ENCODE measurements around the gene RAD23A. TPM values are rescaled to one million over a fixed set of nuclear protein-coding genes. Genes with fewer than 3 reads are reported as not detected.

The RAD23A gene
- total RNA-seq, result 100 to 1,000 TPM; 138 to 218 (median 181) TPM

DNA sequence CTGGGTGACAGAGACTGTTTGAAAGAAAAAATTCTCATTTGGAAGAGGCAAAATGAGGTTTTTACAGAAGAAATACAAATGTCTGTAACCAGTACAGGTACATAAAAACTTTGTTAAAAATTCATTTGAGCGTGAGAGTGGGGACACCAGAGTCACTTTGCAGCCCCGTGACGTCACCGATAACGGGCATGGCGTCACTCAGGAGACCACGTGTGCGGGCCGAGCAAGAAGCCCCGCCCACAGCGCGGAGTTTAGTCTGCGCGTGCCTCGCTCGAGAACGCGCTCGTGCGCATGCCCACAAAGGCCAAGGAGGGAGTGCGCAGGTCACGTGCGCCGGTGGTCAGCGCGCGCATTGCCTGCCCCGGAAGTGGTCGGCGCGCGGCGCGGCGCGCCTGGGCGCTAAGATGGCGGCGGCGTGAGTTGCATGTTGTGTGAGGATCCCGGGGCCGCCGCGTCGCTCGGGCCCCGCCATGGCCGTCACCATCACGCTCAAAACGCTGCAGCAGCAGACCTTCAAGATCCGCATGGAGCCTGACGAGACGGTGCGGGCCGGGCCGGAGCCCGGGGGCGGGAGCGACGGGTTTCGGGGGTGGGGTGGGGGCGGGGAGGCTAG is at the start of gene RAD23A:
Gene RAD23A (plus strand): TSS at position 384 of the 613 bp plus-strand sequence. CDS start 87 bp downstream, at position 471.
- TF ChIP-seq EP300 (IDR thresholded peaks at IDR 0.05) (no peak), POLR2AphosphoS5 (IDR thresholded peaks at IDR 0.05) (peak; percentile 98 to 100), POLR2A (IDR thresholded peaks at IDR 0.05; ENCODE audit: low read depth) (peak; percentile 93)
- TF ChIP-seq, protein P1, sequence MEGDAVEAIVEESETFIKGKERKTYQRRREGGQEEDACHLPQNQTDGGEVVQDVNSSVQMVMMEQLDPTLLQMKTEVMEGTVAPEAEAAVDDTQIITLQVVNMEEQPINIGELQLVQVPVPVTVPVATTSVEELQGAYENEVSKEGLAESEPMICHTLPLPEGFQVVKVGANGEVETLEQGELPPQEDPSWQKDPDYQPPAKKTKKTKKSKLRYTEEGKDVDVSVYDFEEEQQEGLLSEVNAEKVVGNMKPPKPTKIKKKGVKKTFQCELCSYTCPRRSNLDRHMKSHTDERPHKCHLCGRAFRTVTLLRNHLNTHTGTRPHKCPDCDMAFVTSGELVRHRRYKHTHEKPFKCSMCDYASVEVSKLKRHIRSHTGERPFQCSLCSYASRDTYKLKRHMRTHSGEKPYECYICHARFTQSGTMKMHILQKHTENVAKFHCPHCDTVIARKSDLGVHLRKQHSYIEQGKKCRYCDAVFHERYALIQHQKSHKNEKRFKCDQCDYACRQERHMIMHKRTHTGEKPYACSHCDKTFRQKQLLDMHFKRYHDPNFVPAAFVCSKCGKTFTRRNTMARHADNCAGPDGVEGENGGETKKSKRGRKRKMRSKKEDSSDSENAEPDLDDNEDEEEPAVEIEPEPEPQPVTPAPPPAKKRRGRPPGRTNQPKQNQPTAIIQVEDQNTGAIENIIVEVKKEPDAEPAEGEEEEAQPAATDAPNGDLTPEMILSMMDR (IDR thresholded peaks at IDR 0.05), result no peak

DNA sequence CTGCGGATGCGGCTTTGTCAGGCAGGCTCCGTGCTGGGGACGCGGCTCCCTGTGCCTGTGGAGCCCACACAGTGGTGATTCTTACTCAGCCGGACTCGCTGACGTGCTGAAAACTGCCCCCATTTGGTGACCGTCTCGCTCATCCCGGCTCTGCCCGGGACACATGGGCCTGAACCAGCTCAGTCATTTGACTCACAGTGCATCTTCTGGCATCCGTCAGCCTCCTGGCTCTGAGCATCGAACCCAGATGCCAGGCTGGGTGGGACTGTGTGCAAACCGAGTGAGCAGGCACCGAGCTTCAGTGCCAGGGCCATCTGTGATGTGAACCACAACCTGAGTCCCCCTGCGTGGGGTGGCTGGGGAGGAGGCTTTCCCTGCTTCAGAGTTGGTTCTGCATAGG is 49.2 kb upstream of the RAD23A start:
- Histone ChIP-seq H3K27me3 (no peaks in the 10 kb centered on the region), H3K4me1 (peaks cover 8 to 13% (median 12%) of the 10 kb centered on the region in 4 donors), H3K4me3 (no peak overlapping the region), H3K36me3 (peaks cover 32 to 87% (median 66%) of the 10 kb centered on the region in 4 donors), H3K27ac (replicated peaks in 1 of 4) (no peak overlapping the region), H3K9me3 (no peaks in the 10 kb centered on the region)
- DNase-seq (ENCODE audit: extremely low spot score), result no peak
- WGBS, result 100% methylated on average over 10 of the region's 17 CpGs
- TF ChIP-seq POLR2A (IDR thresholded peaks at IDR 0.05; ENCODE audit: low read depth) (no peak), POLR2AphosphoS5 (IDR thresholded peaks at IDR 0.05) (no peak), EP300 (IDR thresholded peaks at IDR 0.05) (no peak)
- TF ChIP-seq, protein P1 (IDR thresholded peaks at IDR 0.05), result no peak
- intact Hi-C loops (cut with DNase I), result no loop called here

More for the DNA sequence above, at the start of gene RAD23A:
- Histone ChIP-seq H3K4me1 (peaks cover 42 to 75% (median 50%) of the 10 kb centered on the region in 4 donors), H3K27ac (replicated peaks in 1 of 4) (peak within 1 kb of the TSS; percentile 96 to 99 (median 96)), H3K36me3 (peaks cover 66 to 80% (median 72%) of the 10 kb centered on the region in 4 donors), H3K4me3 (peak within 1 kb of the TSS; percentile 90 to 100 (median 96)), H3K27me3 (no peaks in the 10 kb centered on the region), H3K9me3 (no peaks in the 10 kb centered on the region)
- 1% methylated on average over 29 of the region's 62 CpGs for WGBS
- DNase-seq (ENCODE audit: extremely low spot score), result peak; percentile 99
- intact Hi-C loops (cut with DNase I), result no loop called here

DNA sequence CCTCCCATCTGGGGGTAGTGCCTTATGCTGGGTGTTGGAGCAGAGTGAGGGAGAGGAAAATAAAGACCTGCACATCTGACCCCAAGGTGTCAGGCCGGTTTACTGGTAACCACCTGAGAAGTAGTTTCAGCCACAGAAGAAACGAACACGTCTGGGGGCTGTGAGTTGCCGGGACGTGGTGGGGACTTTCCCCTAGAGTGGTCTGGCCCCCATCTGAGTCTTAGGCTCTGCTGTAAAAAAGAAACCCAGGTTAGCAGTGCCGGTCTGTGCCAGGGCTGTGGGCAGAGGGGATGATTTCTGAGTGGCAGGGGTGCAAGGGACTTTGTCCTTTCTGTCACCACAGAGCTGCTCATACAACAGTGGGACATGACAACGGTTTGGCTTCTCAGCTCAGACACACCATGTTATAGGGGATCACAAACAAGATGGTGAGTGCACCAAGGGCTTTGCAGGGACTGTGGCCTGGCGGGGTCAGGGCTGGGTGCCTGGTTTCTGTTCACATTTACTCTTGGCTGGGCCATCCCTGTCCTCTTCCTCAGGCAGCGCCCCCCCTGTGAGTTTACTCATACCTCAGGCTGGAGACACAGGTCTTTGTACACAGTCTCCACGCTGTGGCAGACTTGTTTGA is 45.7 kb upstream of the RAD23A start:
- no peak overlapping the region for H3K27ac ChIP-seq (replicated peaks in 1 of 4)
- TF ChIP-seq POLR2AphosphoS5 (IDR thresholded peaks at IDR 0.05) (no peak), EP300 (IDR thresholded peaks at IDR 0.05) (no peak), POLR2A (IDR thresholded peaks at IDR 0.05; ENCODE audit: low read depth) (no peak)
- TF ChIP-seq, protein P1 (IDR thresholded peaks at IDR 0.05), result no peak
- H3K27me3 ChIP-seq, result no peaks in the 10 kb centered on the region
- no peak for DNase-seq (ENCODE audit: extremely low spot score)
- H3K4me3 ChIP-seq, result no peak overlapping the region
- H3K4me1 ChIP-seq, result no peaks in the 10 kb centered on the region
- no peaks in the 10 kb centered on the region for H3K9me3 ChIP-seq
- peaks cover 22 to 72% (median 44%) of the 10 kb centered on the region in 4 donors for H3K36me3 ChIP-seq
- intact Hi-C loops (cut with DNase I), result no loop called here
- WGBS, result 91% methylated on average over 10 of the region's 10 CpGs

DNA sequence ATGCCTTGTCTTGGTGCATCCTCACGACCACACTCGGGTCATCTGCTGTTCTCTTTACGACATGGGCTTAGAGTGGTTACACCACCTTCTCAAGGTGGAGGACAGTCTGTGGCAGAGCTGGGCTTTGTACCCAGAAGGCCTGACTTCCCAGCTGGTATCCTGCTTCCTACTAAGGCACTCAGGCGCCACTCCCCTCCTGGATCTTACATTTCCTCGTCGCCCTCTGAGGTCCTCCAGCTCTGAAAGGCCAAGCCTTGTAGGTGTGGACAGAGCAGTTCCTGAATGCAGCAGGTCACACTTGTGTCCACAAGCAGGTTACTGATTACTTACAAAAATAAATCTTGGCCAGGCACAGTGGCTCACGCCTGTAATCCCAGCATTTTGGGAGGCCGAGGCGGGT is 38.5 kb upstream of the RAD23A start:
- Histone ChIP-seq H3K4me1 (peaks cover under 1 to 5% (median 3%) of the 10 kb centered on the region in 4 donors), H3K36me3 (peaks cover 0 to 8% (median 0%) of the 10 kb centered on the region in 4 donors), H3K27me3 (no peaks in the 10 kb centered on the region), H3K27ac (replicated peaks in 1 of 4) (no peak overlapping the region), H3K4me3 (no peak overlapping the region), H3K9me3 (no peaks in the 10 kb centered on the region)
- intact Hi-C loops (cut with DNase I), result no loop called here
- TF ChIP-seq, protein P1 (IDR thresholded peaks at IDR 0.05), result no peak
- TF ChIP-seq POLR2AphosphoS5 (IDR thresholded peaks at IDR 0.05) (no peak), POLR2A (IDR thresholded peaks at IDR 0.05; ENCODE audit: low read depth) (no peak), EP300 (IDR thresholded peaks at IDR 0.05) (no peak)
- DNase-seq (ENCODE audit: extremely low spot score), result no peak
- WGBS, result 79% methylated on average over 9 of the region's 9 CpGs

Data from esophagus muscularis mucosa (tissue), 4 donors.